Activated T-cell treated with anti-CD3 and anti-CD28 coated beads, Interleukin-2, amount 50 U/mL, for 4 hours (primary cell): ENCODE results near the gene PLA2R1. TPM values are rescaled to one million over a fixed set of nuclear protein-coding genes. Genes with fewer than 3 reads are reported as not detected.

Source experiments
- ATAC-seq, 2 donors: fragments of 200-7000 bp; cut with Tn5 transposase; one replicate each; pipeline ENCODE4 v1.10.0; 2021
- DNase-seq: peaks from one replicate; pipeline ENCODE4 v3.0.0-alpha.2; 2020
- H3K27me3 Mint-ChIP-seq: one replicate; pipeline ENCODE4 v1.8.0; 2021; ENCODE audit warnings: low read depth, mixed read lengths
- H3K36me3 Mint-ChIP-seq: one replicate; pipeline ENCODE4 v1.8.0; 2022; ENCODE audit warnings: mixed read lengths; ENCODE audit not compliant: insufficient read depth
- H3K4me1 Mint-ChIP-seq: one replicate; pipeline ENCODE4 v1.8.0; 2021; ENCODE audit warnings: low read depth, mixed read lengths
- H3K4me3 Mint-ChIP-seq: one replicate; pipeline ENCODE4 v1.8.0; 2021; ENCODE audit warnings: mild to moderate bottlenecking, moderate library complexity, mixed read lengths
- H3K9me3 Mint-ChIP-seq: one replicate; pipeline ENCODE4 v1.8.0; 2021; ENCODE audit warnings: mixed read lengths
- total RNA-seq, 3 donors: library from RNA; stranded (reverse); gene quantifications; one replicate each; pipeline ENCODE4 v1.2.1, GENCODE V29; 2021

The PLA2R1 gene
- total RNA-seq, 3 donors from 2014 or later, result 0.03 to 0.05 TPM; not detected in 1

DNA sequence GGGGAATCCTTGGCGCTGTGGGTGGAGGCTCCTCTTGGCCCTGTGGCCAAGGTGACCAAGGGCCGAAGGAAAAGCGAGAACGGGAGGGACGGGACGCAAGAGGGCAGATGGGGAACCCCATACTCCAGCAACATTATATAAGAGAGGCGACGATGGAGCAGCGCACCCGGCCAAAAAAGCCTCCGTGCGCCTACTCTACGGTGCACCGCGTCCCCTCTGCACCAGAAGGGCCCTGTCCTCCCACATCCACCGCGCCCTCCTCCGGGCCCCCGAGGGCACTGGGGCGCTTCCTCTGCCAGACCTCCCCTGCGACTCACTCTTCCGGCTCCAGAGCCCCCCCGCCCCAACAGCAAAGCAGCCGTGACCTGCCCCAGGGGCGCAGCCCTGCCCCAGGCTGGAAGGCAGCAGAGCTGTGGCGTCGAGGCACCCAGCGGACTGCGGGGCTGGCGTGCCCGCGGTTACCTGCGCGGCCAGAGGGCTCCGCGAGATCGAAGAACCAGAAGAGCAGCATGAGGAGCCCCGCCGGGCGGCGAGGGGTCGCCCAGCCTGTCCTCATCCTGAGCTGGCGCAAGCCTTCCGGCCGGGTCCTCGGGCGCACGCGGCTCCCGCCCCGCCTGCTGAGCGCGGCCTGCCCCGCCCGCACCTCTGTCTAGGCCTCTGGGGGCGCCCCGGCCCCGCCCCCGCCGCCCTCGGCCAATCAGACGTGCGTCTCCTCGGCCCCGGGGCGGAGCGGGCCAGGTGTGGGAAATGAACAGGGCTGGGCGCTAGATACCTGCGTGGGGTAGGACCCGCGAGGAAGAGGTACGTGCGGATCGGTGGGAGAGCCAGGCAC, 158.1 kb downstream of the PLA2R1 start, which contains the start of gene LY75:
TSS of gene LY75 (minus strand) at position 630 of the 832 bp plus-strand sequence.
- peaks cover 58% of the 10 kb centered on the region for H3K4me1 Mint-ChIP-seq
- DNase-seq (peak; percentile 79), ATAC-seq (peak; percentile 81)
- H3K9me3 Mint-ChIP-seq, result no peaks in the 10 kb centered on the region
- H3K4me3 Mint-ChIP-seq, result peak within 1 kb of the TSS; percentile 91
- no peaks in the 10 kb centered on the region for H3K27me3 Mint-ChIP-seq
- peaks cover 14% of the 10 kb centered on the region for H3K36me3 Mint-ChIP-seq

DNA sequence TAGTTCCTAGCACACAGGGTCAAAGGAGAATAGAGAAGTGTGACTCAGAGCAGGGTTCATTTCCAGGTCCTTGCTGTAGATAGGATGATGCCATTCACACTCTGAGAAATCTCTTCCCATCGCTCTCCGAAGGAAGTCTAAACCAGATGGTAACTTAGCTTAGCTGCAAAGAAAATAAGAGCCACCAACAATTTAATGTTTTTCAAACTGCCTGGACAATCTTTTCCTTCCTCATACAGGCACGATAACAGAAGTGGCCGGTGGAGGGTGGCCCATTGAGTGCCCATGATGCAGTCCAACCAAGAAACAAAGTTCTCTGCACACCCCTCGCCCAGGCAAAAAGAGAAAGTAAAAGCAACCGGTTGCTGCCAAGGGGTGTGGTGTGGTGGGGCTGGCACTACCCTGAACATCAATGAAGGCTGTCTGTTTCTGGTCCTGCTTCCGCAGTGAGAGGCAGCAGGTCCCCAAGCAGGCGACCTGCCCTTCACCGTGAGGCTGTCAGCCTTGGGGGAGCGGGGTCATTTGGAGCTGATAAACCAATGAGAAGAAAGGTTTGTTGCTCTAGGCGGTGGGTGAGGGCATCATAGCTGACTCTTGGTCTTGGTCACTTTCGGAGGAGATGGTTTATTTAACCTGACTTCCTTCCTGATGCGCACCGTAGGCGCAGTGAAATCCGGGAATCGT, 158.8 kb downstream of the PLA2R1 start:
- Mint-ChIP-seq H3K4me3 (peak overlapping the region; percentile 91), H3K4me1 (peaks cover 60% of the 10 kb centered on the region), H3K36me3 (peaks cover 17% of the 10 kb centered on the region), H3K27me3 (no peaks in the 10 kb centered on the region), H3K9me3 (no peaks in the 10 kb centered on the region)
- ATAC-seq, result peak; percentile 51 to 65
- peak; percentile 41 for DNase-seq

DNA sequence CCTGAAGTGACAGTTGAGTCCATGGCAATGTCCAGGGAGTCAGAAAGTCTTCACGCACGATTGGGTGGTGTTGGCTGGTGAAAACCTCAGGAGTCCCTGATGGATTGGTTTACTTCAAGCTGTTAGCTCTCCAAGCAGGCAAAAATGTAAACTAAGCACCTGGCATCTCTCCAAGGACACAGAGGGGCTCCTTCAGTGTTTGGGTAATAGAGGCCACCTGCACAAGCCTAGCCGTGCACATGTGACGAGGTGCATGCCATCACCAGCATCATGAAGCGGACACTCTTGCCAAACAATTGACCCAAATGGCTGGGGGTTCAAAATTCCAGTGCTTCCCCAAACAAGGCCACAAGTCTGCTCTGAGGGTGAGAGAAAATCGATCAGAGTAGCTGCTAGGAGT, 159.7 kb downstream of the PLA2R1 start:
- peaks cover 63% of the 10 kb centered on the region for H3K4me1 Mint-ChIP-seq
- no peaks in the 10 kb centered on the region for H3K27me3 Mint-ChIP-seq
- H3K9me3 Mint-ChIP-seq, result no peaks in the 10 kb centered on the region
- ATAC-seq (no peak), DNase-seq (no peak)
- peaks cover 26% of the 10 kb centered on the region for H3K36me3 Mint-ChIP-seq
- H3K4me3 Mint-ChIP-seq, result peak overlapping the region; percentile 91

DNA sequence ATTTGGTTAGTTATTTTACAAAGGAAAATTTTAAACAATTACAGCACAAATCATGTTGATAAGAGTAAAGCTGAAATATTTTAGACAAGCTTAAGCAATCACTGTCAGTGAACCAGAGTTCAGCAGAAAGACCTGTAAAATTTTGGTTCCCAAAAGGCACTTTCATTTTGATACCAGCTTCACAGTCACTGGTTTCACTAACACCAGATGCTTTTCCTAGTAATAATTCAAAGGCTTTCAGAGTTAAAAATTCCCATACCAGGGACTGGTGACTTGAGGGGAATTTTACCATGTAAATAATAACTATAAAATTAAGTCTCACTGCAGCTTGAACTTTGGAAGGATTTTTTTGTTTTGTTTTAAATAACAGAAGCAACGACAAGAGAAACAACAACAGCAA, 162.1 kb downstream of the PLA2R1 start:
- ATAC-seq, result no peak
- Mint-ChIP-seq H3K9me3 (no peaks in the 10 kb centered on the region), H3K36me3 (peaks cover 40% of the 10 kb centered on the region), H3K27me3 (no peaks in the 10 kb centered on the region), H3K4me3 (no peak overlapping the region), H3K4me1 (peaks cover 81% of the 10 kb centered on the region)
- no peak for DNase-seq

DNA sequence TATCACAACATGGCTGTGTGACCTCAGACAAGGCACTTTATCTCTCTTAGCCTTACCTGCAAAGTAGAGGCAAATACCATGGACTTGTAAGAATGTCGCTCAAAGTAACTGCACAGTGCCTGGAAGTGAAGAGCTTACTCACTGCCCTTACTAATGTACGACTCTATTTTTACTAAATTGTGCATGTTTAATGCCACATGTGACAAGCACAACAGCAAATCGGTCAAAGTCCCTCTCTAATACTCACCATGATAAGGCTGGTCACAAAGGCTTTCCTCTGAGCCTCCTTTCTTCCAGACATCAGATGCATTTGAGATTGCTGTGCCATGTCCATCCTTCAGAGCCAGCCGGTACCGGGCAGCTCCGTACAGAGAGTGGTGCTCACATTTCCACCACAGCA, 164.0 kb downstream of the PLA2R1 start:
- DNase-seq, result no peak
- H3K36me3 Mint-ChIP-seq, result peaks cover 52% of the 10 kb centered on the region
- H3K27me3 Mint-ChIP-seq, result no peaks in the 10 kb centered on the region
- H3K4me1 Mint-ChIP-seq, result peaks cover 86% of the 10 kb centered on the region
- ATAC-seq, result no peak
- no peaks in the 10 kb centered on the region for H3K9me3 Mint-ChIP-seq
- no peak overlapping the region for H3K4me3 Mint-ChIP-seq

DNA sequence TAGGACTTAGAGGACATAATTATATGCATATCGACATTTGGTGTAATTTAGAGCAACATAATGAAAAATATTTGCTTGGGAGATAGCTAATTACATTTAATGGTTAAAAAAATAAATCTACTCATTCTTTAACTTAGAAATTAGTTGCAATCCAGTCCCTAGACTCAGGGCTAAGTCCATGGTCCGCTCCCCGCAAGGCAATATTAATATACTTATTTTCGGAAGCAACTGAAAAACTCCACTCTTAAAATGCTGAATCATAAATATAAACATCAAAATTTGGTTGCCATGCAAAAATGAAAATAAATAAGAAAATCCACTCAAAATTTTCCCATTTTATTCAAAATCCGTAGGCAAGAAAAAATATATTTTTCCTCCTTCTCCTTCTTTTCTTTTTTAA, 164.7 kb downstream of the PLA2R1 start:
- H3K27me3 Mint-ChIP-seq, result no peaks in the 10 kb centered on the region
- peaks cover 58% of the 10 kb centered on the region for H3K36me3 Mint-ChIP-seq
- H3K4me1 Mint-ChIP-seq, result peaks cover 82% of the 10 kb centered on the region
- H3K9me3 Mint-ChIP-seq, result no peaks in the 10 kb centered on the region
- no peak overlapping the region for H3K4me3 Mint-ChIP-seq
- DNase-seq (no peak), ATAC-seq (no peak)

DNA sequence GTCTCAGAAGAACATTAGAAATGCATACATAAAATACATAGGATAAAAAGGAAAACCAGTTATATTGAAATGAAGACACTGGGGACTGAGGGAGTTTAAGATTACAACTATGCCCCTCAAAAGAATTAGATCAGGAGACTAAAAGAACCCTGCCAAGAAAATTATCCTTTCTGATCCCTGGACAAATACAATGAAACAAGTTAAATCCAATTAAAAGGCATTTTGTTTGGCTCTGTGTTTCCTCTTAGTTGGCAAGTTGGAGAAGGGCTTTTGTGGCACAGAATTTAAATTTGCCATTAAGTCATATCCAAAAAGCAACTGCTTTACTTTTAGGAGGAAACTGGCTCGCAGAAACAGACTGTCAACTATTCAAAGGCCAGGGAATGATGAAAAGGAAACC, 165.3 kb downstream of the PLA2R1 start:
- ATAC-seq (no peak), DNase-seq (no peak)
- Mint-ChIP-seq H3K27me3 (no peaks in the 10 kb centered on the region), H3K4me1 (peaks cover 81% of the 10 kb centered on the region), H3K36me3 (peaks cover 60% of the 10 kb centered on the region), H3K4me3 (no peak overlapping the region), H3K9me3 (no peaks in the 10 kb centered on the region)

DNA sequence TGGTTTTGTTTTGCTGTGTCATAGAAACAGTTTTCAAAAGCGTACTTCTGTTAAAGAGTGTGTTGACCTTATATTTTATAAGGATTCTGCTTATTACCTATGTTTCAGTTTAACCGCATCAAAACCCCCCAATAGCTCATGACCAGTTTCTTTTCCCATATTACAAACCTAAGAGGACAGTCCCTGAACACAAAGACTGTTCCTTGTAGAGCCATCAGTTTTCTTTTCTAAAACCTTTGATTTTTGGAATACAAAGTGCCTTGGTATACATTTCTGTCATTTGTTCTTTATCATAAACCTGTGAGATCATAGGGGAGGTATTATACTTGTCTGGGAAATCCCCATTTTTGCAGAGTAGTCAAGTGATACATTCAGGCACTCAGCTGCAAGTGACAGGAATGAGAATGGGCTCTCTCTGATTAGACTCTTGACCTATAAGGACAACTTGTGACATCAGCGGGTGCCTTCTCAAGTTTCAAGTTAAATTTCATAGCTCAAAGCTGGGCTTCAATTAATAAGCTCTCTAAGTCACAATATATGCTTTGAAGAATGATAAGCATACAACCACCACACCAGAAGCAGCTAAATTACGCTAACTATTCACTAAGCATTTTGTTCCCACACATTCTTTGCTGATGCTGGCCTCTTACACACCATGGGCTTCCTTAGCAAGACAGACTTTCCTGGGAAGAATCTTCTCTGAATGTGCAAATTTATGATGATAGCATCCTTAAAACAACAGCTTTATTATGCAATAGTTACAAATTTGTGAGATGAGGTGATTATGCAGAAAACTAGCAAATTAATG, 167.0 kb downstream of the PLA2R1 start:
- H3K4me3 Mint-ChIP-seq, result no peak overlapping the region
- no peaks in the 10 kb centered on the region for H3K9me3 Mint-ChIP-seq
- H3K36me3 Mint-ChIP-seq, result peaks cover 53% of the 10 kb centered on the region
- no peaks in the 10 kb centered on the region for H3K27me3 Mint-ChIP-seq
- peaks cover 72% of the 10 kb centered on the region for H3K4me1 Mint-ChIP-seq
- ATAC-seq (peak; percentile 82 to 86), DNase-seq (no peak)

DNA sequence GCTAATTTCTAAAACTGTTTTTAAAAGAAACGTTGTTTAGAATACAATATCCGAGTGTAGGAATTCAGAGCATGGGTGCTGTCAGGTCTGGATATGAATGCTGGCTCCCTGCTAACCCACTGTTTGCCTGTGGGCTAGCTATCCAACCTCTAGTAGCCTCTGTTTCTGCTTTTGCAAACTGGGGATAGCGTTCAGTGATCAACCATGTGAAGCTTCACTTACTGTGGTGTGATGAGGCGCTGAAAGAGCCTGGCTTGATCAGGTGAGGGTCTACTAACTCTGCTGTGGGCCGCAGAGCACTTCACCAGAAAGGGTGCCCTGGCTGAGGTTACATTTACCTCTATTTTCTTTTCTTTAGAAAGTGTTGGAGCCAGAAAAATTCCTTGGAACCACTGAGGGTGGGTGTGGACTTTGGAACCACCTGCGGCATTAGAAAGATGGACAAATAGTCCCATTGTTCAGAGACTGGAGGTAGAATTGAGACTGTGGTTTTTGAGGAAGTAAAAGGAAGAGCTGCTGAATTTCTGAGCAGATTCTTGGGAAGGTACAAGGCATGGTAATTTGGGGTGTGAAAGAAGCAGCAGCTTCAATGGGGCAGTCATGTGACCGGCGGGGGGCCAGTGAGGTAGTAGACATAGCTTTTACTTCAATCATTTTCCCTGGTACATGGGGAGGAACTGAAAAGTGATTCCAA, 168.1 kb downstream of the PLA2R1 start:
- no peak for ATAC-seq
- peaks cover 55% of the 10 kb centered on the region for H3K36me3 Mint-ChIP-seq
- H3K4me3 Mint-ChIP-seq, result no peak overlapping the region
- H3K4me1 Mint-ChIP-seq, result peaks cover 70% of the 10 kb centered on the region
- H3K27me3 Mint-ChIP-seq, result no peaks in the 10 kb centered on the region
- no peak for DNase-seq
- no peaks in the 10 kb centered on the region for H3K9me3 Mint-ChIP-seq

DNA sequence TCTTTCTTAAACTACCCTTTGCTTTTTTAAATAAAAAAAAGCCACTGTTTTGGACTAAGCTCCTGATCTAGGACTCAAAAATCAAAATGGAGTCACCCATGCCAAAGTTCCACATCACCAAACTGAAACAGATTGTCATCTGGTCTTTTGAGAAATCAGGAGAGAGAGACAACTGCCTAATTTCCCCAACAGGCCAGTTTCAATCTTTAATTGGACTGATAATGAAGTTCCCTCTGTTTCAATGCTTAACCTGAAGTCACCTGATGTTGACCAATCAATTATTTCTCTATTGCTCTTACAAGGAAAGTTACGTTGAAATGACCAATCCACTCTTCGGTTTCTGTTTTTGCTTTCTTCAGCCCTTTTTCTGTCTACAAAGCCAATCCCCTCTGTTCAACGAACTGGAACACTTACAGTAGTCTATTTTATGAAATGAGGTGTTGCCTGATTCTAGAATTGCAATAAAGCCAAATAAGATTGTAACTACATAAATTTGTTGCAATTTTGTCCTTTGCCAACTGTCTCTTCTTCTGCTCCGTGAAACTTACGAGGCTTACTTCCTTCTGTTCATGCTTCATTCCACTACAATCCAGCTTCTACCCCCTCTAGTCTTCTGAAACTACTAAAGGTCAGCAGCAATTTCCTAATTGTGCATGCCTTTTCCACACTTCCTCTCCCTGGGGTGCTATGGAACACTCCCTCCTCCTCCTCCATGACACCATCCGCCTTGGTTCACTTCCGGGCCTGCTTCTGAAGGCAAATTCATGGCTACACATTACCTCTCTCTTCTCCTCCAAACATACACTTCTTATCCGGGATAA, 169.2 kb downstream of the PLA2R1 start:
- H3K9me3 Mint-ChIP-seq, result no peaks in the 10 kb centered on the region
- no peak overlapping the region for H3K4me3 Mint-ChIP-seq
- H3K36me3 Mint-ChIP-seq, result peaks cover 52% of the 10 kb centered on the region
- DNase-seq, result no peak
- no peaks in the 10 kb centered on the region for H3K27me3 Mint-ChIP-seq
- ATAC-seq, result no peak
- peaks cover 62% of the 10 kb centered on the region for H3K4me1 Mint-ChIP-seq

DNA sequence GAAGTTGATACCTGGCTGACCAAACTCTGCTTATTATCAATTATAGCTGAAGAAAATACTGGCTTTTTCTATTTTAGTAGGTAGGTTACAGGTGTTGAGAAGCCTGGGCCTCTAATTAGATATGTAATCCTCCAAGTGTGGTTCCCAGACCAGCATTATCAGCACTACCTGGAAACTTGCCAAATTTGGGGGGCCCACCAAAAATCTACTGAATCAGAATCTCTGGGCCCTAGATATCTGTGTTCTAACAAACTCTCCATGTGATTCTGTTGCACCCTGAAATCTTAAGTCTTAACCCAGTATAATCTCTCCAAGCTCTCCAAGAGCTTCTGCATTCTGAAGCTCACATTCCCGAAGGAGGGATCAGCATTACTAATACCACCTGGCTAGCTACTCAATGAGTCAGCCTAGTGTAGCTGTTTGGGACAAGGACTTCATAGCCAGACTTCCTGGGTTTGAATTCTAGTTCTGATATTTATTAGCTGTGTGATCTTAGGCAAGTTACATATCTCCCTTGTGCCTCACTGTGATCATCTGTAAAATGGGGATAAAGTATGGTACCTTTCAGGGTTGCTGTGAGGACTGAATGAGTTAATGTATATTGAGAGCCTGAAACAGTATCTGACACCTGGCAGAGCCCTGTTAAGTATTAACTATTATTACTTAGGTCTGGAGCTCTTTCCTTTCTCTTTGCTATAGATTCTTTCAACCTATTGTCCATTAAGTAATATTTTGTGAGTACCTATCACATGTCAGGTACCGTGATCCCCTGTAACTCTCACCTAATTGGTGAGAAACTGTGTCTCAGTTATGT, 170.3 kb downstream of the PLA2R1 start:
- peaks cover 52% of the 10 kb centered on the region for H3K4me1 Mint-ChIP-seq
- DNase-seq, result no peak
- H3K4me3 Mint-ChIP-seq, result no peak overlapping the region
- no peak for ATAC-seq
- no peaks in the 10 kb centered on the region for H3K9me3 Mint-ChIP-seq
- peaks cover 43% of the 10 kb centered on the region for H3K36me3 Mint-ChIP-seq
- H3K27me3 Mint-ChIP-seq, result no peaks in the 10 kb centered on the region

DNA sequence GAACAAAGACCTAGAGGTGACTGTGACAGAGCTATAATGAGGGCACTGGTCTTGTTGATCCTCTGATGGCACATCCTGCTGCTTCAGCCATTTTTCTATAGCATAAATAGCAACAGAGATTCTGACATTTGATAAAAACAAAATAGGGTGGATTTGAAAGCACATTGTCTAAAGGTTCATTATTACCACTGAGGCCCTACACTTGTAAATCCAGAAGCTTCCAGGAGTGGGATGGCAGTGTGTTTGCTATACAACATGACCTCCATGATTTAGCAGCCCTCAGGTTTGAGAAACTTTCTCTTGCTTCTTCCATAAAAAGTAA, 171.2 kb downstream of the PLA2R1 start:
- H3K36me3 Mint-ChIP-seq, result peaks cover 36% of the 10 kb centered on the region

More for the DNA sequence above, 171.2 kb downstream of the PLA2R1 start:
- Mint-ChIP-seq H3K9me3 (no peaks in the 10 kb centered on the region), H3K27me3 (no peaks in the 10 kb centered on the region), H3K4me3 (no peak overlapping the region), H3K4me1 (peaks cover 46% of the 10 kb centered on the region)
- DNase-seq (no peak), ATAC-seq (no peak)
